ENCODE measurements around the gene FILIP1.

FILIP1 gene

GRCh38 chr6:75491291-75491690 is 2.3 kb downstream of the FILIP1 start:
- no peak for DNase-seq

- DNase-seq, result no peak
Measured at GRCh38 chr6:75490706-75491105, 2.9 kb downstream of the FILIP1 start.

- DNase-seq, result no peak
Measured at GRCh38 chr6:75489025-75489424, 4.6 kb downstream of the FILIP1 start.

GRCh38 chr6:75488033-75488432 is 5.6 kb downstream of the FILIP1 start:
- DNase-seq, result no peak

- DNase-seq, result no peak
Measured at GRCh38 chr6:75486850-75487518, 6.6 kb downstream of the FILIP1 start.

- DNase-seq, result no peak
Measured at GRCh38 chr6:75484535-75484934, 9.1 kb downstream of the FILIP1 start.

GRCh38 chr6:75483136-75483952 is 10.3 kb downstream of the FILIP1 start:
- no peak for DNase-seq

- DNase-seq, result no peak
Measured at GRCh38 chr6:75481936-75482593, 11.5 kb downstream of the FILIP1 start.

- no peak for DNase-seq
Measured at GRCh38 chr6:75481394-75481793, 12.2 kb downstream of the FILIP1 start.

- DNase-seq, result no peak
Measured at GRCh38 chr6:75480425-75480824, 13.2 kb downstream of the FILIP1 start.

- no peak for DNase-seq
Measured at GRCh38 chr6:75479712-75480111, 13.9 kb downstream of the FILIP1 start.

- no peak for DNase-seq
Measured at GRCh38 chr6:75478929-75479328, 14.7 kb downstream of the FILIP1 start.

- no peak for DNase-seq
Measured at GRCh38 chr6:75472885-75473284, 20.7 kb downstream of the FILIP1 start.

GRCh38 chr6:75467966-75468365 is 25.6 kb downstream of the FILIP1 start:
- no peak for DNase-seq

- DNase-seq, result no peak
Measured at GRCh38 chr6:75467284-75467683, 26.3 kb downstream of the FILIP1 start.

- no peak for DNase-seq
Measured at GRCh38 chr6:75466636-75467035, 27.0 kb downstream of the FILIP1 start.

GRCh38 chr6:75463908-75464307 is 29.7 kb downstream of the FILIP1 start:
- no peak for DNase-seq

GRCh38 chr6:75463061-75463460 is 30.5 kb downstream of the FILIP1 start:
- no peak for DNase-seq

GRCh38 chr6:75460681-75461080 is 32.9 kb downstream of the FILIP1 start:
- no peak for DNase-seq

GRCh38 chr6:75458895-75459294 is 34.7 kb downstream of the FILIP1 start:
- DNase-seq, result no peak

GRCh38 chr6:75450903-75451302 is 42.7 kb downstream of the FILIP1 start:
- no peak for DNase-seq

- no peak for DNase-seq
Measured at GRCh38 chr6:75449630-75450206, 43.9 kb downstream of the FILIP1 start.

GRCh38 chr6:75446241-75446880 is 47.2 kb downstream of the FILIP1 start:
- no peak for DNase-seq

All from CD4-positive, alpha-beta T cell treated with Interleukin-17A for 1 hour (primary cell).